ENCODE data around the gene NMNAT2. TPM values are rescaled to one million over a fixed set of nuclear protein-coding genes. Genes with fewer than 3 reads are reported as not detected.

NMNAT2 gene
- total and polyA plus RNA-seq, 2 donors: 0.23 to 0.28 TPM

Other genes with a start within 250 kb of the NMNAT2 start
- 8.2 TPM for gene LAMC2, start 232.1 kb downstream of the NMNAT2 start, total RNA-seq
- gene LAMC2, start 232.1 kb downstream of the NMNAT2 start, polyA plus RNA-seq: 10.4 TPM
- gene SMG7, start 54.1 kb upstream of the NMNAT2 start, total RNA-seq: 13.4 TPM
- 22.9 TPM for gene SMG7, start 54.1 kb upstream of the NMNAT2 start, polyA plus RNA-seq
- gene NCF2, start 172.1 kb upstream of the NMNAT2 start, total RNA-seq: 11.9 TPM
- 13.3 TPM for gene NCF2, start 172.1 kb upstream of the NMNAT2 start, polyA plus RNA-seq
- 330 TPM for gene ARPC5, start 217.4 kb upstream of the NMNAT2 start, total RNA-seq
- gene ARPC5, start 217.4 kb upstream of the NMNAT2 start, polyA plus RNA-seq: 250 TPM
- gene APOBEC4, start 234.9 kb upstream of the NMNAT2 start, total RNA-seq: not detected
- 0.02 TPM for gene APOBEC4, start 234.9 kb upstream of the NMNAT2 start, polyA plus RNA-seq

Measured in thymus (tissue), 2 donors.